Uterus (tissue), 2 donors: ENCODE data around the gene RNF166.

Source experiments
- CTCF ChIP-seq, 4 experiments: fragments of 200-600 bp in 2 of 4; fragments of 450-650 bp in 2 of 4; sonication (generic) in 2 of 4; IDR thresholded peaks; one replicate each; pipeline ENCODE4 v1.5.1; 2016 to 2019; ENCODE audit warnings: antibody characterized with exemption in 4 of 4, mild to moderate bottlenecking in 2 of 4, moderate library complexity in 1 of 4
- POLR2A ChIP-seq, 2 donors: fragments of 450-650 bp; IDR thresholded peaks; one replicate each; pipeline ENCODE4 v1.6.1; 2016; ENCODE audit warnings: antibody characterized with exemption in 2 of 2, mild to moderate bottlenecking in 1 of 2, moderate library complexity in 1 of 2

GRCh38 chr16:88697116-88697830, 8.9 kb downstream of the RNF166 start:
- TF ChIP-seq CTCF (IDR thresholded peaks at IDR 0.05) (no peak), POLR2A (IDR thresholded peaks at IDR 0.05) (no peak)
